Measurements from ENCODE around the gene MVB12B. TPM values are rescaled to one million over a fixed set of nuclear protein-coding genes. Genes with fewer than 3 reads are reported as not detected.

MVB12B gene
- polyA plus RNA-seq, 1 donor: 16.5 TPM

DNA sequence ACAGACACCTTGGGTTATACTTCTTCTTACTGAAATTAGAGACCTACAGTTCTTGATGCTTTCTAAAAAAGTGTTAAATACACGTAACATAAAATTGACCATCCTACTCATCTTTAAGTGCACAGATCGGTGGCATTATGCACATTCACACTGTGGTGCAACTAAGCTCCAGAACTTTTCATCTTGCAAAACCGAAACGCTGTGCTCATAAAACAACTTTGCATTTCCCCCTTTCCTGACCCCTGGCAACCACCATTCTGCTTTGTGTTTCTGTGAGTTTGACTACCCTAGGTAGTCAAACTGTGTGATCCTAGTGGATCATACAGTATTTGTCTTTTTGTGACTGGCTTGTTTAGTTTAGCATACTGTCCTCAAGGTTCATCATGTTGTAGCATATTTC is 3.9 kb downstream of the MVB12B start:
- no peak for DNase-seq (ENCODE audit: low read depth)

DNA sequence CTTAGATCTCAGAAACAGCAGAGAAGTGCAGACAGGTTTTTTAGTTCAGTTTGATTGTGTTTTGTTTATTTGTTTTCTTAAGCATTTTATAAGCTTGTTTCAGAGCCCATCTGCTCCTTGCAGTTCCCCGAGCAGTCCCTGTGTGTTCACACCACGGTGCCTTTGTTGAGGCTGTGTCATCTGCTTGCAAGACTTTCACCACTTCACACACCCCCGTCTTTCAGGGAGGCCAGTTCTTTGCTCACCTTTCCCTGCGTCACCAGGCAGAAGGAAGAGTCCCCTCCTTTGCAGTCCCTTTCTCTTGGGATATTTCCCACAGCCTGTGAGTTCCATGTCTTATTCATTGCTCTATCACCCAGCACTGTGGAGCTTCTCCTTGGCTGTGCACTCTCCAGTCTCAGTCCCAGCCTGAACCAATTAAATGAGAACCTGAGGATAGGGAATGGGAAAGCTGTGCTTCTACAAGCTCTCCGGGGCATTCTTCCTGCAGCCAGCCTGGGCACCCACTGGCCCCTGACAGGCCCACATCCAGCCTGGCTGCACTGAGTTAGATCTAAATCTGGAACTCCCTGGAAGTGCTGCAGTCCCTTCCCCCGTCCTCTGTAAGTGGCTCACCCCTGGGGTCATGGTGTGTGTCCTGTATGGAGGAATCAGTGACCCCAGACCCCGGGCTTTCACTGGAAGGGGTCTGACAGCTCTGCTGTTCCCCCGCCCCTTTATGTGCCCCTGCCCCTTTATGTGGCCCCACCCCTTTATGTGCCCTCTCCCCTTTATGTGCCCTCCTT is 5.5 kb downstream of the MVB12B start:
- no peak for DNase-seq (ENCODE audit: low read depth)

DNA sequence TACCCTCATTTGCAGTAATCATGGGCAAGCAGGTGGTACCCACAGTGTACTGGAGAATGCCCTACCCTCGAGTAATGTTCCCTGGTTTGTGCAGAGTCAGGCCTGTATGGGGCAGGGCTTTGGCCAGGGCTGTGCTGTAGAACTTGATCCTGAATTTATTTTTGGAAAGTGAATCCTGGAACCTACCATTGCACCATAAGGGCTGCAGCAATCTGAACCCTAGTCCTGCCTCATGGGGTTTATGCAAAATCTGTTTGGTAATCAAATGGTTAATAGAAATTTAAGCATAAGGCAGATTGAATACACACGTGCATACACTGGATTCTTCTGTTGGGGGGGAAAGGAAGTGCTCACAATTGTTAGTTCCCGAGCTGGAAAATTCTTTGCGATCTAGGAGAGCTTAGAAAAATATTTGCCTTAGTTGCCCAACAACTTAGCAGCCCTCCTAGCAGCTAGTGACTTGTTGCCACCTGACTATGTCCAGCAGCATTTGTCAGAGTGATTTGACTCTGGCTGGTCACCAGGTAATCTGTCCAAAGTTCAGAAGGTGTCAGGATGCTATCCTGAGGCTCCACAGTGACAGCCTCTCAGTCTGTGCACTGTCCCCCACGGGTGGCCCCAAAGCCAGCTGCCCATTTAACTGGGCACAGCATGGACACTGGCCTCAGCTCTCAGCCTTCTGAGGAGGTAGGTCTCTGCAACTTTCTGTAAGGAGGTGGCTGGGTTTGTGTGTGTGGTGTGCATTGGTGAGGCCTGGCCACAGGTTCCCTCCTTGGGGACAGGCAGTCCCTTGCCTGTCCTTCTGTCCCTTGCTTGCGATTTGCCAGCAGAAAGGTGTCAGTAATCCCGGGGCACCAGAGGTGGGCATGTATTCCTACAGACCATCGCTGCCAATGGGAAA is 8.3 kb downstream of the MVB12B start:
- no peak for DNase-seq (ENCODE audit: low read depth)

DNA sequence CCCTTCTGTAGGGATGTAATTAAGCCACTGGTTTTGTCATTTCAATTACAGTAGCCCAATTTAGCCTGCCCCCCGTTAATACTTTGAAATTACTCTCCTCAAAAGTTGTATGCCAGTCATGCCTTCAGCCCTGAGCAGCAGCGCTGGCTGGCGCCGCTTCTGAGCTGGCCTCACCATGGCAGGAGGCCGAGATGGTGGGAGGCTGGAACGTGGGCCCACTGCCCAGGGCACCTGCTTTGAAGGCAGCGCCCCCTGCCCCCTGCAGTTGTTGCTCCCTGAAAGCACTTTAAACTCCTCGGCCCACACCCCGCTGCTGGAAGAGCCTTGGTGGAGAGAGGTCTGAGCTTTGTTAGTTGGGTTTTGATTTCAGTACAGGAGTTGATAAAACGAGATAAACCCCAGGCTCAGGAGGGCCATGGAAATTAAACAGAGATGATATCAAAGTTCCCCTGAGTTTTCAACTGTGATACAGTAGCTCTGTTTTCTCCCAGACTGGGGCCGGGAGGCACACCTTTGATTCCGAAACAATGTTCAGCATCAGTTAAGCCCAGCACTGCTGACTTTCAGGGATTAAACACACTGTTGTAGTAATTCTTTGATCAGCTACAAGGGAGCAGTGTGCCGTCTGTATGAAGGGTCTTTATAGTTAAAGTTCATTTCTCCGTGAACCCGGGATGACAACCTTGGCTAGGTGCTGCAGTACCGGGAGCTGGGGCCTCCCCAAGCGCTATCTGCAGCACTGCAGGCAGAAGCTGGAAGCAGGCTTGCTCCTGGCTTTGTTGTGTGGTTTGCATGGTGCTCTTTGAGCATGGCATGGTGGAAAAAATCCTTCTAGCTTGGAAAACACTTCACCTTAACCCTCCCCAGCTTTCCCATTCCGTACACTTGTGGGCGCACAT is 9.5 kb downstream of the MVB12B start:
- DNase-seq (ENCODE audit: low read depth): no peak

DNA sequence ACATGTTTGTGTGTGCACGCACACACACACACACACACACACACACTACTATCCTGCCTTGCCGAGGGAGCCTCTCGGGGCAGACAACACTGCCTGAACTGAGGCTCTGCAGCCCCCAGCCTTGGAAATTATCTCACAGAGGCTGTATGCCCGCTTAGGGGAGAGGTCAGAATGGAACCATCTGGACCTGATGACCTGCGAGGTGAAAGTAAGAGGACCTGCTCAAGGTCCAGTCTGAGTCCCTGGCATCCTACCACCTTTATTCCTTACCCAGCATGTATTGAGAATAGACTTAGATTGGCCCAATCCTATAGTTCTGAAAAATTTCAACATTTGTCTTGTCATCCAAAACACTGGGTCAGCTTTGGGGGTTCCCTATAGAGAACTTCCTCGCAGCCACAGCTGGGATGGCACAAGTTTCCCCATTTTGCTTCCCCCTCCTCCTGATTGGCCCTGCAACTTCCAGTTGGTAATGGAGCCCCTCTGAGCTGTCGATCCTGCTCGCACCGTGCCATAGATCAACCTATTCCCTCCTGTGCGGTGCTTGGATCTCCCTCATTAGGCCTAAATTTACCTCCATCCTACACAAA is 10.2 kb downstream of the MVB12B start:
- no peak for DNase-seq (ENCODE audit: low read depth)

DNA sequence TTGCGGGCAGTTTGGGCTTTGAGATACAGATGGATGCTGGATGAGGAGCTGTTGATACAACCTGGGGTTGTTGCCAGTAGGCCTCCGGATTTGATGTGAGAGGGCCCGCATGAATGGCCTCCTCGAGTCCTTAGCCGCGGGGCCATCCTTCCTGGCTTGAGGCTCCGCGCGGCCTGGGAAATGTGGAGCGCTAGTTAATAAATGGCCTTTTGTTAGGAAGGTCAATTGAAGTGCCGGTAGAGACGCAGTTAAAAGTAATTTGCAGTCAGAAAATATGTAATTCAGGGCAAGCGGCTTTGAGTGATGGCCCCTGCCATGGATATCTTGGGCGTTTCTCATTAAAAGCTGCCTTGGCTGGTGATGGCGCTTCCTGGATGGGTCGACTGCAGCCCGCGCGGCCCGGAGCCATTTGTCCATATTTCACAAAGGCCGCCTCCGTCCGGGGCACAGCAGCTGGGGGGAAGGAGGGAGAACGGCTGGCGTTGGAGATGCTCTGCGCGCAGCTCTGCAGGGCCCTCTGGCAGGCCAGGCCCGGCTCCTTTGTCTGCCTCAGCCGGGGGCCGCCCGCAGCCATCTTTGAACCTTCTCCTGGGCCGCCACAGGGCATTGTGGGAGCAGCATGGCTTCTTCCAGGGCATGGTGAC is 11.2 kb downstream of the MVB12B start:
- DNase-seq (ENCODE audit: low read depth): no peak

DNA sequence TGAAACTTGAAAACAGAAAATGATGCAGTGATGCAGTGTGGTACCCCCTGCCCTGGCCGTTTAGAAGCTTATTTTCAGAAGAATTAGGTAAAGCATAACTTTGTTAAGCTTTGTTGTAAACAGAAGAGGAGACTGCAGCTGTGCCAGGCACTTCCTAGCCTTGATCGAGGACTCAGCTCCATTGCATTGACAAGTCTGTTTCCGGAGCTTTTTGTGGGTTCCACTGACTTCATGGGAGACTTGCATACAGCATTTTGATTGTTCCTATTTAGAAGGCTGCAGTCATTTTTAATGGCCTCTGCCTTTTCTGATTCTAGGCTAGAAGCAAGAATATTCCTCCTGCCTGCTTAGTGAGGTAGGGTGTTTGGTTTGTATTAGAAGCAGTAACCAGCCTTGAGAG is 12.3 kb downstream of the MVB12B start:
- no peak for DNase-seq (ENCODE audit: low read depth)

DNA sequence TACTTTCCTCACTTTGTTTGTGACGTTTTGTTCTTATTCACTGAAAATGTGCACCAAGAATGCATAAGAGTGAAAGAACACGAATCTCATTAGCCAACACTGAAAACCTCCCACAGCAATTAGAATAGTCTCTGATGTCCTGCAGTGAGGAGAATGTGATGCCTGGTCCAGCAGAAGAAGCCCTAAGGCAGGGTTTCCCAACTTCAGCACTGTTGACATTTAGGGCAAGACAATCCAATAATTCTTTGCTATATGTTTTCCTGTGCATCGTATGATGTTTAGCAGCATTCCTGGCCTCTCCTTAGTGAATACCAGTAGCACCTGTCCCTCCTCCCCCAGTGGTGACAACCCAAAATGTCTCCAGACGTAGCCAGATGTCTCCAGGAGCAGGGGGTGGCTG is 14.8 kb downstream of the MVB12B start:
- no peak for DNase-seq (ENCODE audit: low read depth)

DNA sequence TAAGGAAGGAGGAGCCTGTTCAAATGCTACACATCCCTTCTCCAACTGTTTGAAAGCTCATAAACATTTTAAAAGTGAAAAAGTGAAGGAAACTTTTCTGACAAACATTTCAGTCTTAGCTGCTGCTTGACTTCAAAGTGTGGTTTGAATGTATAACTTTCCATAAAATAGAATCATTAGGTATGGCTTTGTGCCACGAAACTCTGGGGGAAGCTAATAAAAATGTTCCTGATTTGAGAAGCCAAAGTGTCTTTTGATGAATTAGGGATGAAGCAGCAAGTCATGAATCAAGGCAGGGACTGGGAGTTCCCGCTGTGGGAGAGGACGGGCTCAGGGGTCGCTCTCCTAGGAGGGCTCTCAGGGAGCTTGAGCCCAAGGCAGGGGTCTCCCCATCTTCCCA is 15.3 kb downstream of the MVB12B start:
- no peak for DNase-seq (ENCODE audit: low read depth)

DNA sequence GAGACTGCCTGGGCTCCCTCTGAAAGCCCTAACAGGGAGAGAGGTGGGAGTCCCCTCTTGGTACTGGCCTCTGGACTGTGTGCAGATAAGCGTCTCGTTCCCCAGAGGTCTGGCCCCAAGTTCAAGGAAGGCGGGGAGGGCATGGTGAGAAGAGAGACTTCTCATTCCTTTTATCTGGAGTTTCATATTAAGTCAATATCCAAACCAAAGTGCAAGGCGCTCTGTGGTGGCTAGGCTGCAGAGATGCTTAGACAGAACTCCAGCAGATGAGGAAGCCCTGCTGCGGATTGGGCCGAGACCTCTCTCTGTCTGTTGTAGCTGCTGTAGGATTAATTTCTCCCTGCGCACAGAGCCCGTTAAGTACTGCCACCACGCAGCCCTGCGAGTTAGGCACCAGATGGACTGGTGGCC is 16.0 kb downstream of the MVB12B start:
- no peak for DNase-seq (ENCODE audit: low read depth)

DNA sequence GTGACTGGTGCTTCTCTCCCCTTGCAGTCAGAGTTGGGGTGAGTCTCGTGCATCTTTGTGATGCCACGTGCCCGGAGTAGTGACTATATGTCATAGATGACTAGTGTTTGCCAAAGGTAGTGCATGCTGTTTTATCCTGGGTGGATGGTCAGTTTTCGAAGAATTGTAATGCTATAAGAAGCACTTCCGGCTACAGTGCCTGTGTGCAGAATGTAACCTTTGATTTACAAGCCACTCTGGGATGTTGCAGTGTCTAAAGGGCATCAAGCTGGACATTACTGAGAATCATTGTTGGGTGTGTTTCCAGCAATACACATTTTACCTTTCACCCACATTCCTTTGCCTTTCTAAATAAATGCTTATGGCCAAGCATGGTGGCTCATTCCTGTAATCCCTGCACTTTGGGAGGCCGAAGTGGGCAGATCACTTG is 16.7 kb downstream of the MVB12B start:
- no peak for DNase-seq (ENCODE audit: low read depth)

DNA sequence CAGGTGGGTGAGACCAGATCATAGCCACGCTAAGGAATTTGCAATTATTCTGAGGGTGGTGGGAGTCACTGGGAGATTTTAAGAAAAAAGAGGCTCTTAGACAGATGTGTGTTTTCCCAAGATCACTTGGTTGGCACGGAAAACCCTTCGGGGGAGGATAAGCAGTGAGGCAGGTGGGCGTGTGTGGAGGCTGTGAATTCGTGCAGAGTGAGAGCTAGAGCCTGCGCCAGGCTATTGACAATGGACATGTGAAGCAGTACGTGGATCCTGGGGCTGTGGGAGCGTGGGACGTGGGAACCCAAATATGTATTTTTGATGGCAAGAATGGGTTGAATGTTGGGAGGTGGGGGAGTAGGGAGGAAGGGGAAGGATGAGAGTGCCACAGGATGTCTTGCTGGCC is 19.4 kb downstream of the MVB12B start:
- no peak for DNase-seq (ENCODE audit: low read depth)

DNA sequence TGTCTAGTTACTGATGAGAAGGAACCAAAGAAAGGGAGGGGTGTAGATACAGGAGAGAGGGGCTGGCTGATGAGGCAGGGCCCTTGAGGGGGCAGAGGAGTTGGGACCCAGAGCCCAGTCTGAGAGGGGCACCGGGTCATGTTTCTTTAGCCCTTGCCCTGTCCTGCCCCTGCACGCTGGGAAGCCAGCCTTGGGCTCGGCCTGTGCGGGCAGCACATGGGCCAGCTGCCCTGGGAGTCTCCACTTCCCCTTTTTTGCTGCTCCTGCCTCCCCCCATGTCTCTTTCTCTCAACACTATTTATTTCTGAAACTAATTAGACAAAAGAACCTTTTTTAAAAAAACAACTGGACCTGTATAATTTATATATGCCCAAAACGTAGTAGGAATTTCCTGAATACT is 20.5 kb downstream of the MVB12B start:
- no peak for DNase-seq (ENCODE audit: low read depth)

DNA sequence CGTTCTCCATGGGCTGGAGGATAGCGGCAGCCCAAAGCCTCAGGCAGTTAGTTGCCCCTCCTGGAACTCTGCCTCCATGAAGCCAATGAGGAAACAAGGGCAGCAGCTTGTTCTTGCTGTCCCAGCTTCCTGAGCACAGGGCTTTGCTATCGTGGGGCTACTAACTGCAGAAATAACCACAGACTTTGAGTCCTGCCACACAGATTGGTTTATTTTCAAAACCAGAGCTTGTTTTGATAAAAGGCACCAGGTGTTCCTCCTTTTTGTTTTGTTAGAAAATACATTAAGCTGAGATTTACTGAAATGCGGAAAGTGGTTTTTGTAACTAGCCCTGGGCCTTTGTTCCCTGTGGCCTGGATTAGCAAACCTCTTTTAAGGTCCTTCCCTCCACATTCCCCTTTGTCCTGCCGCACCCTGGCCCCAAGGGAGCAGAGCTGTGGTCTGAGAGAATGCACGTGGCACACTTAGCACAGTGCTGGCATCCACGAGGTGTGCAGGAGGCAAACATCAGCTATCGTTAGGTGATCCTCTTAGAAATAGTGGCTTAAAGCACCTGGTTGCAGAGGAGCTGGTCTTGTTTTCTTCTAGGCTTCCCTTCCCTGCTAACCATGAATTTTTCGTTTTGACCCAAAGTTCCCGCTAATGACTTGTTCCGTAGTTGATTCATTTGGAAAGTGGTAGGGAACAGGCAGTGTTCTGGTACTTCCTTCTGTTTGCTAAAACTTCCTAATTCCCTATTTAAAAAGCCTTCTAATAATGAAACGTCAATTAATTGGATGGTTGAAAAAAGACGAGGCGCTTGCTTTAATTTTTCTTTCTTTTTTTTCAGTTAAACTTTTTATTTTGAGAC is 21.5 kb downstream of the MVB12B start:
- DNase-seq (ENCODE audit: low read depth): no peak

DNA sequence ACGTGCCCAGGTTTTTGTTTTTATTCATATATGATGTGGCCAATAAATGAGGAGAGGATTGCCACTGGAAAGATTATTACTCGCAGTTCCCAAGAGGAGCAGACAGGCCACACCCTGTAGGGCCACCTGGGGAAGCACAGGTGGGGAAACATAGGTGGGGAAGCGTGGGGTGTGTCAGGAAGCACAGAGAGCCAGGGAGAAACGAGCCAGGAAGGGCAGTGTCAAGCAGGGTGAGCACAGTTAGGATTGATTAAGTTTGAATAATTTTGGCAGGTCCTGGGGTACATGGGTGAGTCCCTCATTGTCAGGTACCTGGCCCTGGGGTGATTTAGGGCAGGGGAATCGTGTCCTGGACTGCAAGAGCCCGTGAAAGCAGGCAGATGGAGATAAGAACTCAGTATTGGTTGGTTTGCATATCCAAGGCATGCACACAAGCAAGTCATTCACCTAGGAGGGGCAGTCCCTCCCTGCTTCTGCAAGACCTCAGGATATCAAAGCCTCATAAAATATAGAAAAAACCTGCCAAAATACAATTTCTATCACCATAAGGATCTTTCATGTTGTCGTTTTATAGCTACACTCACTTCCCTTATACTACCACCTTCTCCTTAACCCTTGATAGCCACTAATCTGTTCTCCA is 22.4 kb downstream of the MVB12B start:
- DNase-seq (ENCODE audit: low read depth): no peak

DNA sequence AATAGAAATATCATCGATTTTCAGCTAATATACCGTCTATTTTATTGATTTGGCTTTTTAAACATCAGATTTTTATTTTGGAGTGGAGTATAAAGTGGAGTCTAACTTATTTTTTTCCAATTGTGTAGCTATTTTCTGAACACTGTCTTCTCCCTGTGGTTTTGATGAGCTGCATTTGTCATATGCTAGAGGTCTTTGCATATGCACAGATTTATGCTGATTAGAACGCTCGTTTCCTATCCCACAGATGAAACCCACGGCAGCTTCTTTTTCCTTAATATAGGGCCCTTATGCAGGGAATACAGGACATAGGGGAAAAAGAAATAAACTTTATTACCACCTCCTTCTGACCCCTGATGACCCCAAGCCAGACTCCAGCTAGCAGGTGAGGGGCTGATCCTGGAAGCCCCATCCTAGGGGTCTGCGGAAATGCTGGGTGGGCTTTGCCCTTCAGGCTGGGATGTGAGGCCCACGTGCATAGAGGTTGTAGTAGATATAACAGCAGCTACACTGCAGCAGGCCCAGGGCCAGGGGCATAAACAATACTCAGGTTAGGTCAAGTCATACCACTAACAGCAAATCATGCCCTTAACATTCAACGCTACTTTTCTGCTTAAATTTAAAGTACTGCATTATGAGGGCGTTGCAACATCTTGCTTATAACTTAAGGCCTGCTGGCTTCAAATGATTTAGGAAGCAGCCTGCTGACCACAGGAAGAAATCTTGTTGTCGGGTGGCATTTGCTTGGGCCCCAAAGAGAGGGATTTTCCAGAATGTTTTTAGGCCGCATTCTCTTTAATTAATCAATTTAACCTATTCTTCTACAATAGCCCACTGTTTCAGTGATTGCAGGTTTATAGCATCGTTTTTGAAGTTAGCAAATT is 28.5 kb downstream of the MVB12B start:
- no peak for DNase-seq (ENCODE audit: low read depth)

DNA sequence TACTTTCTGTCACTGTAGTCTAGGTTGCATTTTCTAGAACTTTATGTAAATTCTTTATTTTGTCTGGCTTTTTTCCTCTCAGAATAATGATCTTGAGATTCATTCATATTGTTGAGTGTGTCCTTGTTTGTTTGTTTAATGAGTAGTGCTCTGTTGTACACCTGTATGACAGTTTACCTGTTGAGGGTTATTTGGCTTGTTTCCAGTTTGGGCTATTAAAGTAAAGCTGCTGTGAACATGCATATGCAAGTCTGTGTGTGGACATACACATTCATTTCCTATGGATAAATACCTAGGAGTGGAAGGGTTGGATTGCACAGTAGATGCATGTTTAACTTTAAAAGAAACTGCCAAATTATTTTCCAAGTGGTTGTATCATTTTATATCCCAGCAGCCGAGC is 30.4 kb downstream of the MVB12B start:
- no peak for DNase-seq (ENCODE audit: low read depth)

DNA sequence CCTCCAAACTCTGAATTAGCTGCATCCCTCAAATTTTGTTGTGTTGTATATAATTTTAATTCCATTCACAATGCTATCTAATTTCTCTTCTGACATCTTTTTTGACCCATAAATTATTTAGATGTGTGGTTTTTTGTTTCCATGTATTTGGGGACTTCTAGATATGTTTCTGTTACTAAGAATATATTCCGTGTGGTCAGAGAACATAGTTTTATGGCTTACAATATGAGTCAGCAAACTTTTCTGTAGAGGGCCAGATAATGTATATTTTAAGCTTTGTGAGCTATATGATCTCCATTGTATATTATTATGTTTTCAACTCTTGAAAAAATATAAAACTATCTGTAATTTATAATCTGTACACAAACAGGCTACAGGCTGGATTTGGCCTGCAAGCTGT is 33.4 kb downstream of the MVB12B start:
- no peak for DNase-seq (ENCODE audit: low read depth)

DNA sequence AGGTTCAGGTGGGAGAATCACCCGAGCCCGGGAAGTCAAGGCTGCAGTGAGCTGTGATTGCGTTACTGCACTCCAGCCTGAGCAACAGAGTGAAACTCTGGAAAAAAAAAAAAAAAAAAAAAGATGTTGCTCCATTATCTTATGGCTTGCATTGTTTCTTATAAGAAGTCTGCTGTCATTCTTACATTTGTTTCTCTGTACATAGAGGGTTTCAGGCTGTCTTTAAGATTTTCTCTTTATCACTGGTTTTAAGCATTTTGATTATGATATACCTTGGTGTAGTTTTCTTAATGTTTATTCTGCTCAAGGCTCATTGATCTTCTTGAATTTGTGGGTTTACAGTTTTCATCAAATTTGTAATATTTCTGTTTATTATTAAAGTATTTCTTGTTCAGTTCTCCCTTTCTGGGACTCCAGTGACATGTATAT is 35.2 kb downstream of the MVB12B start:
- no peak for DNase-seq (ENCODE audit: low read depth)
